Measurements from ENCODE around the gene TSPAN18. TPM values are rescaled to one million over a fixed set of nuclear protein-coding genes. Genes with fewer than 3 reads are reported as not detected.
A peak's percentile ranks its signal among the peaks of the same experiment; 100 is the strongest.

Gene TSPAN18
- total and polyA plus RNA-seq, 2 donors = 32.2 to 36.9 TPM

GRCh38 chr11:44926036-44926435 lies 199.3 kb downstream of the TSPAN18 start:
- no peak overlapping the region for H3K27ac ChIP-seq (ENCODE audit: low read depth)
- no peak overlapping the region for H3K4me3 ChIP-seq (ENCODE audit: low read depth, low read length)
- no peak for DNase-seq (ENCODE audit: extremely low spot score)
- H3K4me1 ChIP-seq (ENCODE audit: insufficient read depth) = no peaks in the 10 kb centered on the region
- WGBS = 78% methylated on average over 8 of the region's 8 CpGs
- no peaks in the 10 kb centered on the region for H3K36me3 ChIP-seq (ENCODE audit: insufficient read depth)

- H3K4me1 ChIP-seq (ENCODE audit: insufficient read depth) = no peaks in the 10 kb centered on the region
- H3K27ac ChIP-seq (ENCODE audit: low read depth) = no peak overlapping the region
- H3K4me3 ChIP-seq (ENCODE audit: low read depth, low read length) = no peak overlapping the region
- WGBS = 35% methylated on average over 16 of the region's 16 CpGs
- no peaks in the 10 kb centered on the region for H3K36me3 ChIP-seq (ENCODE audit: insufficient read depth)
- DNase-seq (ENCODE audit: extremely low spot score) = no peak
Measured at GRCh38 chr11:44927174-44927661, 200.5 kb downstream of the TSPAN18 start.

GRCh38 chr11:44928144-44928543 lies 201.4 kb downstream of the TSPAN18 start:
- DNase-seq (ENCODE audit: extremely low spot score) = no peak
- H3K27ac ChIP-seq (ENCODE audit: low read depth) = no peak overlapping the region
- WGBS = 85% methylated on average over 4 of the region's 4 CpGs

GRCh38 chr11:44928816-44929215 lies 202.1 kb downstream of the TSPAN18 start:
- no peak overlapping the region for H3K27ac ChIP-seq (ENCODE audit: low read depth)
- 66% methylated on average over 4 of the region's 4 CpGs for WGBS
- no peak for DNase-seq (ENCODE audit: extremely low spot score)
- H3K4me3 ChIP-seq (ENCODE audit: low read depth, low read length) = no peak overlapping the region
- H3K4me1 ChIP-seq (ENCODE audit: insufficient read depth) = no peaks in the 10 kb centered on the region
- no peaks in the 10 kb centered on the region for H3K36me3 ChIP-seq (ENCODE audit: insufficient read depth)

More at GRCh38 chr11:44928144-44928543, 201.4 kb downstream of the TSPAN18 start:
- Histone ChIP-seq H3K4me1 (ENCODE audit: insufficient read depth) (no peaks in the 10 kb centered on the region), H3K4me3 (ENCODE audit: low read depth, low read length) (no peak overlapping the region), H3K36me3 (ENCODE audit: insufficient read depth) (no peaks in the 10 kb centered on the region)

GRCh38 chr11:44930588-44931302 lies 204.0 kb downstream of the TSPAN18 start:
- WGBS = 70% methylated on average over 13 of the region's 13 CpGs
- no peak overlapping the region for H3K4me3 ChIP-seq (ENCODE audit: low read depth, low read length)
- H3K36me3 ChIP-seq (ENCODE audit: insufficient read depth) = no peaks in the 10 kb centered on the region
- H3K4me1 ChIP-seq (ENCODE audit: insufficient read depth) = no peaks in the 10 kb centered on the region
- no peak for DNase-seq (ENCODE audit: extremely low spot score)
- H3K27ac ChIP-seq (ENCODE audit: low read depth) = no peak overlapping the region

- Histone ChIP-seq H3K36me3 (ENCODE audit: insufficient read depth) (no peaks in the 10 kb centered on the region), H3K4me1 (ENCODE audit: insufficient read depth) (no peaks in the 10 kb centered on the region), H3K4me3 (ENCODE audit: low read depth, low read length) (no peak overlapping the region), H3K27ac (ENCODE audit: low read depth) (no peak overlapping the region)
- 91% methylated on average over 3 of the region's 3 CpGs for WGBS
- no peak for DNase-seq (ENCODE audit: extremely low spot score)
Measured at GRCh38 chr11:44931466-44931865, 204.7 kb downstream of the TSPAN18 start.

GRCh38 chr11:44934110-44934509 lies 207.3 kb downstream of the TSPAN18 start:
- no peak for DNase-seq (ENCODE audit: extremely low spot score)
- Histone ChIP-seq H3K36me3 (ENCODE audit: insufficient read depth) (no peaks in the 10 kb centered on the region), H3K4me1 (ENCODE audit: insufficient read depth) (no peaks in the 10 kb centered on the region), H3K4me3 (ENCODE audit: low read depth, low read length) (no peak overlapping the region), H3K27ac (ENCODE audit: low read depth) (no peak overlapping the region)
- WGBS = 75% methylated on average over 2 of the region's 2 CpGs

- Histone ChIP-seq H3K4me1 (ENCODE audit: insufficient read depth) (no peaks in the 10 kb centered on the region), H3K36me3 (ENCODE audit: insufficient read depth) (no peaks in the 10 kb centered on the region), H3K4me3 (ENCODE audit: low read depth, low read length) (no peak overlapping the region), H3K27ac (ENCODE audit: low read depth) (no peak overlapping the region)
- DNase-seq (ENCODE audit: extremely low spot score) = no peak
- WGBS = 86% methylated on average over 13 of the region's 13 CpGs
Measured at GRCh38 chr11:44934735-44935250, 208.0 kb downstream of the TSPAN18 start.

- peak; percentile 64 for DNase-seq (ENCODE audit: extremely low spot score)
- H3K4me1 ChIP-seq (ENCODE audit: insufficient read depth) = no peaks in the 10 kb centered on the region
Measured at GRCh38 chr11:44936525-44936924, 209.8 kb downstream of the TSPAN18 start.

GRCh38 chr11:44936951-44937543 lies 210.3 kb downstream of the TSPAN18 start:
- Histone ChIP-seq H3K4me3 (ENCODE audit: low read depth, low read length) (no peak overlapping the region), H3K4me1 (ENCODE audit: insufficient read depth) (no peaks in the 10 kb centered on the region), H3K36me3 (ENCODE audit: insufficient read depth) (no peaks in the 10 kb centered on the region), H3K27ac (ENCODE audit: low read depth) (no peak overlapping the region)
- no peak for DNase-seq (ENCODE audit: extremely low spot score)
- WGBS = 71% methylated on average over 12 of the region's 12 CpGs

More at GRCh38 chr11:44936525-44936924, 209.8 kb downstream of the TSPAN18 start:
- no peaks in the 10 kb centered on the region for H3K36me3 ChIP-seq (ENCODE audit: insufficient read depth)
- no peak overlapping the region for H3K4me3 ChIP-seq (ENCODE audit: low read depth, low read length)
- H3K27ac ChIP-seq (ENCODE audit: low read depth) = no peak overlapping the region
- 19% methylated on average over 20 of the region's 20 CpGs for WGBS

GRCh38 chr11:44938066-44938691 lies 211.4 kb downstream of the TSPAN18 start:
- H3K36me3 ChIP-seq (ENCODE audit: insufficient read depth) = no peaks in the 10 kb centered on the region
- H3K27ac ChIP-seq (ENCODE audit: low read depth) = no peak overlapping the region
- no peak overlapping the region for H3K4me3 ChIP-seq (ENCODE audit: low read depth, low read length)
- no peaks in the 10 kb centered on the region for H3K4me1 ChIP-seq (ENCODE audit: insufficient read depth)
- DNase-seq (ENCODE audit: extremely low spot score) = no peak
- 87% methylated on average over 19 of the region's 19 CpGs for WGBS

GRCh38 chr11:44939673-44940395 lies 213.1 kb downstream of the TSPAN18 start:
- WGBS = 77% methylated on average over 22 of the region's 22 CpGs
- no peak overlapping the region for H3K4me3 ChIP-seq (ENCODE audit: low read depth, low read length)
- no peaks in the 10 kb centered on the region for H3K36me3 ChIP-seq (ENCODE audit: insufficient read depth)
- DNase-seq (ENCODE audit: extremely low spot score) = no peak
- no peak overlapping the region for H3K27ac ChIP-seq (ENCODE audit: low read depth)
- no peaks in the 10 kb centered on the region for H3K4me1 ChIP-seq (ENCODE audit: insufficient read depth)

- Histone ChIP-seq H3K36me3 (ENCODE audit: insufficient read depth) (no peaks in the 10 kb centered on the region), H3K4me1 (ENCODE audit: insufficient read depth) (no peaks in the 10 kb centered on the region), H3K4me3 (ENCODE audit: low read depth, low read length) (no peak overlapping the region), H3K27ac (ENCODE audit: low read depth) (no peak overlapping the region)
- DNase-seq (ENCODE audit: extremely low spot score) = no peak
- 59% methylated on average over 7 of the region's 7 CpGs for WGBS
Measured at GRCh38 chr11:44940404-44940803, 213.6 kb downstream of the TSPAN18 start.
